COR-L47 (cell line): ENCODE measurements around the gene MAGEA9B.
"Not testable (repeated sequence)": the region's sequence is repeated elsewhere in the genome, so short reads cannot be mapped to it uniquely, and the experiment has no call there.

Source experiments
- DNase-seq: peaks from one replicate; lab custom pipeline; 2025; lab: John Stamatoyannopoulos, UW

Gene MAGEA9B

GRCh38 chrX:149534926-149535602 is 52.2 kb downstream of the MAGEA9B start:
- not testable (repeated sequence) for DNase-seq

- not testable (repeated sequence) for DNase-seq
These were observed 53.3 kb downstream of the MAGEA9B start for GRCh38 chrX:149533999-149534398.

- DNase-seq, result not testable (repeated sequence)
These were observed 54.4 kb downstream of the MAGEA9B start for GRCh38 chrX:149532868-149533267.
